Measurements from ENCODE around the gene ZNF688. TPM values are rescaled to one million over a fixed set of nuclear protein-coding genes. Genes with fewer than 3 reads are reported as not detected.

Gene ZNF688
- total and polyA plus RNA-seq, 2 of the 8 experiments (the other 6 are each of a cell fraction or from before 2014, with no cell fraction given): 2.7 to 3.5 TPM

GRCh38 chr16:30535777-30536190 lies 35.7 kb downstream of the ZNF688 start:
- H4K8ac ChIP-seq (ENCODE audit: extremely low read depth, insufficient read depth, low read length): no peak overlapping the region
- H2BK12ac ChIP-seq (ENCODE audit: low read depth, low read length): peak overlapping the region; percentile 85; the same call in 1 of the 2 replicates
- H3K79me1 ChIP-seq (ENCODE audit: low read depth, low read length): no peaks in the 10 kb centered on the region; the same call in 1 of the 2 replicates
- H3K9ac ChIP-seq (replicated peaks in 1 of 4; ENCODE audit: extremely low read depth in 1 of 4, low read depth in 3 of 4, low read length in 3 of 4): peak overlapping the region; percentile 35 to 94 (median 72); a peak in 6 of 7 replicates
- peaks cover 0 to 8% (median 3%) of the 10 kb centered on the region in 4 experiments; a peak in 3 of 7 replicates for H3K4me1 ChIP-seq (replicated peaks in 1 of 4; ENCODE audit: control insufficient read depth in 3 of 4, insufficient read depth in 4 of 4, low read length in 3 of 4)
- H2BK120ac ChIP-seq (replicated peaks; ENCODE audit: low read depth, low read length): peak overlapping the region; percentile 30
- H2BK20ac ChIP-seq (ENCODE audit: low read length): peak overlapping the region; percentile 62
- H4K5ac ChIP-seq (ENCODE audit: insufficient read length, low read depth, low read length): peak overlapping the region; percentile 84
- H4K91ac ChIP-seq (replicated peaks; ENCODE audit: insufficient read length, low read length): peak overlapping the region; percentile 56
- POLR2A ChIA-PET (ENCODE audit: partially characterized antibody): interaction anchor here (0.8 to 5.3 kb wide), 25 partner anchors 8 to 181 kb away, joined by 3 to 121 read pairs (median 9); partner anchors contain the start of genes CD2BP2, DCTPP1, SEPHS2 and ZNF688
- H4K20me1 ChIP-seq (replicated peaks in 1 of 2; ENCODE audit: control insufficient read depth in 1 of 2, insufficient read depth in 2 of 2, low read length in 2 of 2): peaks cover 0 to 1% of the 10 kb centered on the region in 2 experiments
- H3K9me3 ChIP-seq (ENCODE audit: insufficient read depth in 2 of 2, low read depth in 1 of 2, low read length in 1 of 2): no peaks in the 10 kb centered on the region
- H3K79me2 ChIP-seq (ENCODE audit: control insufficient read depth in 1 of 2, insufficient read depth in 2 of 2, low read length in 2 of 2): peaks cover 0 to 4% of the 10 kb centered on the region in 2 experiments; a peak in 1 of 4 replicates
- peak overlapping the region; percentile 83; the same call in 1 of the 2 replicates for H2BK15ac ChIP-seq (ENCODE audit: low read length)
- no peak overlapping the region for H3K14ac ChIP-seq (ENCODE audit: insufficient read length)
- peak overlapping the region; percentile 58 to 86 for H3K4me2 ChIP-seq (ENCODE audit: insufficient read depth in 1 of 2, low read depth in 2 of 2, low read length in 2 of 2)
- H2AFZ ChIP-seq (ENCODE audit: low read length): peak overlapping the region; percentile 25; the same call in 1 of the 2 replicates
- peaks cover 7% of the 10 kb centered on the region for H3K23me2 ChIP-seq (ENCODE audit: low read depth, low read length)
- no peaks in the 10 kb centered on the region for H3K27me3 ChIP-seq (replicated peaks in 1 of 4; ENCODE audit: control insufficient read depth in 3 of 4, extremely low read depth in 1 of 4, insufficient read depth in 3 of 4, low read length in 3 of 4)
- H3K27ac ChIP-seq (ENCODE audit: low read depth, low read length): peak overlapping the region; percentile 94
- H3K18ac ChIP-seq (ENCODE audit: extremely low read depth, low read length): peak overlapping the region; percentile 95
- H2BK5ac ChIP-seq (ENCODE audit: low read depth, low read length): peak overlapping the region; percentile 94
- H3K23ac ChIP-seq (ENCODE audit: insufficient read length): no peak overlapping the region
- CTCF ChIA-PET (ENCODE audit: partially characterized antibody): interaction anchor here (0.7 to 4.4 kb wide), 28 partner anchors 11 to 1591 kb away, joined by 3 to 28 read pairs (median 5); partner anchors contain the start of genes DCTPP1 and ZNF764
- peak overlapping the region; percentile 61 to 85 (median 70); a peak in 7 of 8 replicates for H3K4me3 ChIP-seq (ENCODE audit: extremely low read depth in 1 of 4, insufficient read depth in 2 of 4, low read depth in 3 of 4, low read length in 4 of 4)
- no peak for FAIRE-seq
- DNase-seq (ENCODE audit: low read depth in 1 of 2, low spot score in 2 of 2): peak; percentile 49 to 65
- no peak overlapping the region for H2AK5ac ChIP-seq (ENCODE audit: low read depth, low read length)
- peak overlapping the region; percentile 5 for H3K4ac ChIP-seq (replicated peaks; ENCODE audit: insufficient read length, low read depth, low read length)
- peaks cover 0 to 8% (median 0%) of the 10 kb centered on the region in 4 experiments; a peak in 2 of 8 replicates for H3K36me3 ChIP-seq (ENCODE audit: control insufficient read depth in 2 of 4, insufficient read depth in 4 of 4, low read length in 3 of 4)
- H3K56ac ChIP-seq (replicated peaks; ENCODE audit: insufficient read length, low read depth, low read length): no peak overlapping the region
- WGBS, 2 experiments (ENCODE audit: extremely low coverage in 1 of 2, insufficient coverage in 1 of 2, insufficient read length in 1 of 2, insufficient replicate concordance in 2 of 2, low coverage in 1 of 2, low lambda C conversion rate in 2 of 2, missing lambda C conversion rate in 1 of 2): 23% methylated on average over 12 of the region's 12 CpGs; no CpG with 5 or more reads in 1 of the 2 experiments
- TF ChIP-seq MAX (IDR thresholded peaks at IDR 0.05): peak; percentile 89
- TF ChIP-seq YY1 (IDR thresholded peaks at IDR 0.05; ENCODE audit: low read depth, low read length): peak; percentile 64; the same call in 1 of the 2 replicates
- no peak for TF ChIP-seq POU5F1 (IDR thresholded peaks at IDR 0.05; ENCODE audit: low read depth, low read length)
- TF ChIP-seq TBP (IDR thresholded peaks at IDR 0.05; ENCODE audit: low read depth, low read length): no peak
- 0 out of 2 replicates have a peak, but pooled peaks have one; percentile 11 for TF ChIP-seq PHF8 (conservative IDR thresholded peaks at IDR 0.05; ENCODE audit: low read depth, low read length)
- peak; percentile 53; the same call in 1 of the 2 replicates for TF ChIP-seq GABPA (IDR thresholded peaks at IDR 0.05; ENCODE audit: borderline replicate concordance, insufficient read depth, low read length)
- TF ChIP-seq KDM4A (IDR thresholded peaks at IDR 0.05; ENCODE audit: low read depth, low read length, severe bottlenecking): no peak
- TF ChIP-seq SAP30 (IDR thresholded peaks at IDR 0.05; ENCODE audit: insufficient read depth, insufficient replicate concordance, low read length): peak; percentile 24
- peak; percentile 48 to 76 (median 65) for TF ChIP-seq CTCF (IDR thresholded peaks at IDR 0.05; ENCODE audit: control extremely low read depth in 1 of 3, insufficient read depth in 1 of 3, low read depth in 1 of 3, low read length in 3 of 3)

All from H1 (cell line).